Regular cardiac myocyte (primary cell): Measurements from ENCODE around the gene SULT4A1. TPM values are rescaled to one million over a fixed set of nuclear protein-coding genes. Genes with fewer than 3 reads are reported as not detected.

ENCODE experiments used
- total RNA-seq: library from RNA; depleted of rRNA; stranded (reverse); fragments of >200 nt; gene quantifications from 2 replicates; pipeline ENCODE4 v1.2.3, GENCODE V29; 2014

SULT4A1 gene, protein sequence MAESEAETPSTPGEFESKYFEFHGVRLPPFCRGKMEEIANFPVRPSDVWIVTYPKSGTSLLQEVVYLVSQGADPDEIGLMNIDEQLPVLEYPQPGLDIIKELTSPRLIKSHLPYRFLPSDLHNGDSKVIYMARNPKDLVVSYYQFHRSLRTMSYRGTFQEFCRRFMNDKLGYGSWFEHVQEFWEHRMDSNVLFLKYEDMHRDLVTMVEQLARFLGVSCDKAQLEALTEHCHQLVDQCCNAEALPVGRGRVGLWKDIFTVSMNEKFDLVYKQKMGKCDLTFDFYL
- total RNA-seq: under 0.01 and 0.56 TPM in 2 replicates

GRCh38 chr22:43862074-43862881 lies at the start of gene SULT4A1:
Gene SULT4A1 (minus strand): TSS chr22:43862513. CDS start chr22:43862382, 131 bp downstream.

DNA sequence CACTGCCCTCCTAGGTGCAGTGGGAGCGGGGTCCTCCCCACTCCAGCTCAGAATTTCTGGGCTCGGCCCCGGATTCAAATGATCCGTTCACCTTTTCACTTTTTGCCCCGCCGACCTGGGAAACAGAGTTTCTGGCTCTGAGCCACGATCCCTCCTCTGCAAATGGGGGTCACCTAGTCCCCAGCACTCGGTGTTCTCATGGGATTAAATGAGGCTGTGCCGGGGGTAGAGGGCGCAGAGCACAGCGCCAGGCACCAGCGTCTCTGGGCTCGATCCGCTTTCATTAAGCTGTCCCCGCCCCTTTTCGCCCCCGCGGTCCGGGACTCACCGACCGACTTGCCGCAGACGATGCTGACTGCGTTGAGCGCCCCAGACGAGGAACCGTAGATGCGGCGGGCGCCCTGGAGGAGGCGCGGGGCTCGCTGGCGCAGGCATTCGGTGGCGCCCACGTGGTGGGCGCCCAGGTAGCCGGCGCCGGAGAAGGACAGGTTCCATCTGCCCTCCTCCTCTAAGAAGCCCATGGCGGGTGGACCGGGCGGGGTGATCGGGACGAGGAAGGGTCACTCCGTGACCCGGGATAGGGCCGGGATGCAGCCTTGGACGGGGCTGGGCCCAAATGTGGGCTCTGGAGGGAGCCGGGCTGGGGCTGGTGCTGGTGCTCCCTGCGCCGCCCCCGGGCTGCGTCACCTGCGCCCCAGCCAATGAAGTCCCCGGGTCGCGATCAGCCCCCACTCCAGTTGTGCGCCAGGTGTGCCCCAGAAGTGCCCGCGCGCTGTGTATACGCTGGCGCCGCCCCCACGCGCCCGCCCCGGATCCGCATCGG lies 29.3 kb upstream of the SULT4A1 start, which contains the start of gene PNPLA5:
Gene PNPLA5 (minus strand): TSS at position 654 of the 823 bp plus-strand sequence. CDS start 133 bp downstream, at position 521.

DNA sequence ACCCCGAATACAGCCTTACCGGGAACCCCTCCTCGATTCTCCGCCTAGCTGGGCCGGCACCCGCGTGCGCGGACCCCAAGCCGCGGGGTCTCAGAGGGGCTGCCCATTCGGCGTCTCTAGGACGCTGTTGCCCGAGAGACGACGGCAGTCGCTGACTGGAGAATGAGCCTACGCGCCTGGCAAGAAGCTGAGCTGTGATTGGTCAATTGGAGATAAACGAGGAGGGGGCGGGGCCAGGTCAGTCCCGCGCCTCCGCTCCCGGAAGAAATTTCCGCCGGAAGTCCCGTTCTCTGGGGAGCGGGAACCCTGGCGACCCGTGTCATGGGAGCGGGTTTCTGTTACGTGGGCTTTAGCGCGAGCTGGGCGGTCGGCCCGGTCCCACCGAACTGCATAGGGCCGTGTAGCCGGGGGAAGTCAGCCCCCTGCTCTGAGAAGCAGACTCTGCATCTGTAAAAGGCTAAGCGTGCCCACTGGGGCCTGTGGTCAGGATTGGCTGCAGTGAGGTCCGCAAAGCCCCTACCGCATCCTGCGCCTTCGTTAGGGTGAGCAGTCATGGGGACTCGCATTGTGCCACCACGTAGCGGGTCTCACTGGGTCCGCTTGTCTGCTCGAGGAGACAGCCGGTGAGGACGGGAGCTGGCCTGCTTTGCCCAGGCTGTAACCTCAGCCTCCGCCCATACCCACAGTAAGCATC lies 50.0 kb downstream of the SULT4A1 start, which contains the start of gene EFCAB6:
Gene EFCAB6 (minus strand): TSS at position 157 of the 694 bp plus-strand sequence. CDS start 29,987 bp downstream, outside the sequence.

Other genes with a start within 250 kb of the SULT4A1 start
- gene EFCAB6, start 50.2 kb downstream of the SULT4A1 start, total RNA-seq: 0.96 and 2.3 TPM in 2 replicates
- gene PNPLA5, start 29.5 kb upstream of the SULT4A1 start, total RNA-seq: under 0.01 TPM in 1 of 2 replicates, not detected in the other
- 4.8 and 6.2 TPM in 2 replicates for gene PNPLA3, start 61.3 kb upstream of the SULT4A1 start, total RNA-seq
- gene SAMM50, start 92.9 kb upstream of the SULT4A1 start, total RNA-seq: 37.2 and 68.2 TPM in 2 replicates
- gene PARVB, start 161.8 kb upstream of the SULT4A1 start, total RNA-seq: 23.4 and 48.1 TPM in 2 replicates